Measurements from ENCODE around the gene CLCNKB. TPM values are rescaled to one million over a fixed set of nuclear protein-coding genes. Genes with fewer than 3 reads are reported as not detected.
A peak's percentile ranks its signal among the peaks of the same experiment; 100 is the strongest.

The CLCNKB gene
- total RNA-seq, 1 donor from 2014 or later: 0.97 TPM

- Histone ChIP-seq H3K27me3 (no peaks in the 10 kb centered on the region), H3K36me3 (no peaks in the 10 kb centered on the region), H3K79me2 (ENCODE audit: low read depth) (no peaks in the 10 kb centered on the region), H3K9me3 (ENCODE audit: low read depth) (no peaks in the 10 kb centered on the region), H2AFZ (replicated peaks) (no peak overlapping the region), H4K20me1 (ENCODE audit: low read depth) (no peaks in the 10 kb centered on the region), H3K4me2 (no peak overlapping the region), H3K4me1 (peaks cover 8% of the 10 kb centered on the region), H3K9ac (no peak overlapping the region), H3F3A (ENCODE audit: low read depth) (no peaks in the 10 kb centered on the region), H3K4me3 (no peak overlapping the region), H3K27ac (no peak overlapping the region)
- H3K9me3 Mint-ChIP-seq: no peaks in the 10 kb centered on the region
- no peak overlapping the region for H3K27ac Mint-ChIP-seq
- no peaks in the 10 kb centered on the region for H3K36me3 Mint-ChIP-seq
- DNase-seq (ENCODE audit: low spot score): no peak
- peak overlapping the region; percentile 27 for H3K4me3 Mint-ChIP-seq
- H3K27me3 Mint-ChIP-seq (ENCODE audit: insufficient read depth, low read depth): peaks cover 14% of the 10 kb centered on the region
- TF ChIP-seq EZH2phosphoT487 (IDR thresholded peaks at IDR 0.05) (no peak), EZH2 (IDR thresholded peaks at IDR 0.05) (no peak), CTCF (IDR thresholded peaks at IDR 0.05) (no peak)
- peaks cover 15% of the 10 kb centered on the region for H3K4me1 Mint-ChIP-seq
Observed at GRCh38 chr1:16083486-16083885, 39.9 kb downstream of the CLCNKB start.

GRCh38 chr1:16085522-16085921, 41.9 kb downstream of the CLCNKB start:
- Histone ChIP-seq H3K4me2 (no peak overlapping the region), H3K27me3 (no peaks in the 10 kb centered on the region), H4K20me1 (ENCODE audit: low read depth) (no peaks in the 10 kb centered on the region), H3K9ac (no peak overlapping the region), H3K36me3 (no peaks in the 10 kb centered on the region), H3F3A (ENCODE audit: low read depth) (no peaks in the 10 kb centered on the region), H3K4me1 (peaks cover 5% of the 10 kb centered on the region), H3K79me2 (ENCODE audit: low read depth) (no peaks in the 10 kb centered on the region), H3K27ac (no peak overlapping the region), H2AFZ (replicated peaks) (no peak overlapping the region), H3K4me3 (no peak overlapping the region), H3K9me3 (ENCODE audit: low read depth) (no peaks in the 10 kb centered on the region)
- H3K9me3 Mint-ChIP-seq: no peaks in the 10 kb centered on the region
- no peak for DNase-seq (ENCODE audit: low spot score)
- H3K27me3 Mint-ChIP-seq (ENCODE audit: insufficient read depth, low read depth): peaks cover 11% of the 10 kb centered on the region
- no peak for TF ChIP-seq EZH2phosphoT487 (IDR thresholded peaks at IDR 0.05)
- TF ChIP-seq EZH2 (IDR thresholded peaks at IDR 0.05): no peak
- TF ChIP-seq CTCF (IDR thresholded peaks at IDR 0.05): no peak
- H3K4me3 Mint-ChIP-seq: no peak overlapping the region
- H3K27ac Mint-ChIP-seq: no peak overlapping the region
- H3K4me1 Mint-ChIP-seq: peaks cover 13% of the 10 kb centered on the region
- H3K36me3 Mint-ChIP-seq: no peaks in the 10 kb centered on the region

DNA sequence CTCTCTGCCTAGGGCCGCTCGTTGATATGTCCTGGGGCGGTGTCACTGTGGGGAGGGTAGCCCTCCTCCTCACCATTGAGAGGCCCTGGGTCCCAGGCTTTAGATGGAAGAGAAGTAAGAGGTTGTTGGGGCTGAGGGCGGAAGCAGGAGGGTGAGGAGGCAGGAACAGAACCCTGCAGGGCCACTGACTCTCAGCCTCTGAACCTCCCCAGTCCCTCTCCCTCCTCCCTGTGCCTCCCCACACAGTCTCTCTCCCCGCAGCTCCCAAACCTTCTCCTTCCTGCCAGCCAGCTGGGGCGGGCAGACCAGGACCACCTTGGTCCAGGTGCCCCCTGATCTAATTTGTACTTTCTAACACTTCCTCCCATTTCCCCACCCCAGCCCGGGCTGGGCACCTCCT, 44.2 kb downstream of the CLCNKB start:
- H3K27ac Mint-ChIP-seq: peak overlapping the region; percentile 93
- Histone ChIP-seq H4K20me1 (ENCODE audit: low read depth) (no peaks in the 10 kb centered on the region), H3K36me3 (no peaks in the 10 kb centered on the region), H2AFZ (replicated peaks) (peak overlapping the region; percentile 50), H3K79me2 (ENCODE audit: low read depth) (no peaks in the 10 kb centered on the region), H3K4me3 (no peak overlapping the region), H3K9me3 (ENCODE audit: low read depth) (no peaks in the 10 kb centered on the region), H3K4me2 (no peak overlapping the region), H3K4me1 (peaks cover 6% of the 10 kb centered on the region), H3K27ac (no peak overlapping the region), H3K27me3 (no peaks in the 10 kb centered on the region), H3F3A (ENCODE audit: low read depth) (no peaks in the 10 kb centered on the region), H3K9ac (no peak overlapping the region)
- no peaks in the 10 kb centered on the region for H3K9me3 Mint-ChIP-seq
- no peak overlapping the region for H3K4me3 Mint-ChIP-seq
- H3K27me3 Mint-ChIP-seq (ENCODE audit: insufficient read depth, low read depth): peaks cover 15% of the 10 kb centered on the region
- TF ChIP-seq EZH2phosphoT487 (IDR thresholded peaks at IDR 0.05): no peak
- TF ChIP-seq EZH2 (IDR thresholded peaks at IDR 0.05): no peak
- TF ChIP-seq CTCF (IDR thresholded peaks at IDR 0.05): no peak
- no peak for DNase-seq (ENCODE audit: low spot score)
- peaks cover 18% of the 10 kb centered on the region for H3K4me1 Mint-ChIP-seq
- H3K36me3 Mint-ChIP-seq: no peaks in the 10 kb centered on the region
